ENCODE results near the gene CHRNB1. TPM values are rescaled to one million over a fixed set of nuclear protein-coding genes. Genes with fewer than 3 reads are reported as not detected.

The CHRNB1 gene
- total RNA-seq, 1 donor from 2014 or later: 7.5 TPM

DNA sequence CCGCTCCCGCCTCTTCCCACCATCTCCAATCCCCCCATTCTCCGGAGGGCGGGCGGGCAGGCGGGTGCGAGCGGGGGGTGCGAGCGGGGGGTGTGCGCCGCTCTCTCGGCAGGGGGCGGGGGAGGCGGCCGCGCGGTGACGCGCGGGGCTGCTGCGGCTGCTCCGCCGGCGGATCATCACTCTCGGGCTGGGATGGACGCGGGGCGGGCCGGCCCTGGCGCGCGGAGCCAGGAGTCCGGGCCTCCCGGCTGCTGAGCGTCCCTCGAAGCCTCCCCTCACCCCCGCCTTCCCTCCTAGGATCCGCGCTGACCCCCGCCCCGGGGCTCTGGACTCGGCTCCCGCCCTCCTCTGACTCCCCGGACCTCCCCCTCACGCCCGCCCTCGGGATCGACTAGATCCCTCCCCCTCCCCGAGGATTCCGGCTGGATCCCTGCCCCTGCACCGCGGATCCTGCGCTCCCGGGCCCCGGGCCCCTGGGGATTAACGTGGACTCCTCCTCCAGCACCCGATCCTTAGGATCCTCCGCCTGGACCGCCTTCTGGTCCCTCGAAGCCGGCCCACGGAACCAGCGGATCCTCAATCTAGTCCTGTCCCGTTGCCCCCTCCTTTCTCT, 40.0 kb upstream of the CHRNB1 start:
- no peak for TF ChIP-seq EZH2 (IDR thresholded peaks at IDR 0.05)
- TF ChIP-seq, protein P1, sequence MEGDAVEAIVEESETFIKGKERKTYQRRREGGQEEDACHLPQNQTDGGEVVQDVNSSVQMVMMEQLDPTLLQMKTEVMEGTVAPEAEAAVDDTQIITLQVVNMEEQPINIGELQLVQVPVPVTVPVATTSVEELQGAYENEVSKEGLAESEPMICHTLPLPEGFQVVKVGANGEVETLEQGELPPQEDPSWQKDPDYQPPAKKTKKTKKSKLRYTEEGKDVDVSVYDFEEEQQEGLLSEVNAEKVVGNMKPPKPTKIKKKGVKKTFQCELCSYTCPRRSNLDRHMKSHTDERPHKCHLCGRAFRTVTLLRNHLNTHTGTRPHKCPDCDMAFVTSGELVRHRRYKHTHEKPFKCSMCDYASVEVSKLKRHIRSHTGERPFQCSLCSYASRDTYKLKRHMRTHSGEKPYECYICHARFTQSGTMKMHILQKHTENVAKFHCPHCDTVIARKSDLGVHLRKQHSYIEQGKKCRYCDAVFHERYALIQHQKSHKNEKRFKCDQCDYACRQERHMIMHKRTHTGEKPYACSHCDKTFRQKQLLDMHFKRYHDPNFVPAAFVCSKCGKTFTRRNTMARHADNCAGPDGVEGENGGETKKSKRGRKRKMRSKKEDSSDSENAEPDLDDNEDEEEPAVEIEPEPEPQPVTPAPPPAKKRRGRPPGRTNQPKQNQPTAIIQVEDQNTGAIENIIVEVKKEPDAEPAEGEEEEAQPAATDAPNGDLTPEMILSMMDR (IDR thresholded peaks at IDR 0.05): no peak
- no peak for TF ChIP-seq EZH2phosphoT487 (IDR thresholded peaks at IDR 0.05)
- H4K20me1 ChIP-seq (ENCODE audit: low read depth): peaks cover 41% of the 10 kb centered on the region
- peaks cover 16% of the 10 kb centered on the region for H3K27me3 Mint-ChIP-seq (ENCODE audit: insufficient read depth, low read depth)
- H2AFZ ChIP-seq (replicated peaks): no peak overlapping the region
- H3K4me3 ChIP-seq: peak overlapping the region; percentile 97
- H3K9me3 ChIP-seq (ENCODE audit: low read depth): no peaks in the 10 kb centered on the region
- H3F3A ChIP-seq (ENCODE audit: low read depth): peaks cover 44% of the 10 kb centered on the region
- H3K4me1 ChIP-seq: peaks cover 19% of the 10 kb centered on the region
- H3K36me3 Mint-ChIP-seq: peaks cover 13% of the 10 kb centered on the region
- H3K9me3 Mint-ChIP-seq: no peaks in the 10 kb centered on the region
- peak; percentile 90 for DNase-seq (ENCODE audit: low spot score)
- peak overlapping the region; percentile 100 for H3K4me2 ChIP-seq
- H3K79me2 ChIP-seq (ENCODE audit: low read depth): peaks cover 46% of the 10 kb centered on the region
- no peaks in the 10 kb centered on the region for H3K36me3 ChIP-seq
- H3K27ac Mint-ChIP-seq: peak overlapping the region; percentile 50
- peak overlapping the region; percentile 96 for H3K4me3 Mint-ChIP-seq
- peak overlapping the region; percentile 58 for H3K27ac ChIP-seq
- peaks cover 38% of the 10 kb centered on the region for H3K4me1 Mint-ChIP-seq
- peak overlapping the region; percentile 81 for H3K9ac ChIP-seq
- H3K27me3 ChIP-seq: no peaks in the 10 kb centered on the region

DNA sequence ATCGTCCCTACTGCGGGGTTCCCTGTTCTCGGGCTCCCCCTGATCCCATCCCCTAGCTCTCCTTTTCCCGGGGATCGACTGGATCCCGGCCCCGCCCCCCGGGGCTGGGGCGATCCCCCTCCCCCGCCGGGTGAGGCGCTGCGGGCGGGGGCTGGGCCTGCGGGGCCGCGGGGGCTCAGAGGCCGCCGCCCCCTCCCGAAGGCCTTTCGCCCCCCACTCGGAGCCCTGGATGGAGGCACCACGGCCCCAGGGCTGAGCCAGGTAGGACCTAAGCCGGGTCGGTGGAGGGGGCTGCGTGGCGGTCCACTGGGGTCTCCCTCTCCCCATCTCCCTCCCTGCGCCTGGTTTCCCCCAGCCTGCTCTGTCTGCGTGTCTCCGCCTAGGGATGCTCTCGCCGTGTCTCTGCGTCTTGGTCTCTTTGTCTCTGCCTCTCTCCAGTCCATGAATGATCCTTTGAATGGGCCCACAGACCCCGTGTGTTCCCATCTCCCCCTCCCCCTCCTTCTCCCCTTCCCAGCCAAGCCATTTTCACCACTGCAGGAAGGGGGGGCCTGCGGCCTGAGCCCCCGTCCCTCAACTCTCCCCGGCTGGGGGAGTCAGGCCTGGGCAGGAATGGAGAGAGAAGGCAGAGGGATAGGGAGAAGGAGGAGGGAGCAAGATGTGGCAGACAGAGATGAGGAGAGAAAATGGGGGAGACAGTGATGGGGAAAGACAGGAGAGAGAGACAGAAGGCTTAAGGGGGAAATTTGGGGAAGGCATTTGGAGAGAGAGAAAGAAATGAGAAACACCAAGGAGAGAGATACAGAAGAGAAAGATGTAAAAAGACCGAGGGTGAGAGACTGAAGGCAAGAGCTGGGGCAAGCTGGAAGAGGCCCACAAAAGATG, 39.3 kb upstream of the CHRNB1 start:
- peak overlapping the region; percentile 81 for H3K9ac ChIP-seq
- peak overlapping the region; percentile 95 for H3K4me3 Mint-ChIP-seq
- H3K79me2 ChIP-seq (ENCODE audit: low read depth): peaks cover 46% of the 10 kb centered on the region
- H3K4me2 ChIP-seq: peak overlapping the region; percentile 100
- H3K27ac Mint-ChIP-seq: peak overlapping the region; percentile 50
- H3K4me3 ChIP-seq: peak overlapping the region; percentile 97
- peaks cover 43% of the 10 kb centered on the region for H4K20me1 ChIP-seq (ENCODE audit: low read depth)
- DNase-seq (ENCODE audit: low spot score): peak; percentile 70
- H3K4me1 ChIP-seq: peaks cover 19% of the 10 kb centered on the region
- H3K36me3 ChIP-seq: no peaks in the 10 kb centered on the region
- H3K27me3 ChIP-seq: no peaks in the 10 kb centered on the region
- H3K27me3 Mint-ChIP-seq (ENCODE audit: insufficient read depth, low read depth): peaks cover 16% of the 10 kb centered on the region
- no peaks in the 10 kb centered on the region for H3K9me3 Mint-ChIP-seq
- peak overlapping the region; percentile 58 for H3K27ac ChIP-seq
- TF ChIP-seq EZH2 (IDR thresholded peaks at IDR 0.05) (no peak), EZH2phosphoT487 (IDR thresholded peaks at IDR 0.05) (no peak)
- TF ChIP-seq, protein P1 (IDR thresholded peaks at IDR 0.05): no peak
- H2AFZ ChIP-seq (replicated peaks): no peak overlapping the region
- H3F3A ChIP-seq (ENCODE audit: low read depth): peaks cover 43% of the 10 kb centered on the region
- peaks cover 43% of the 10 kb centered on the region for H3K4me1 Mint-ChIP-seq
- H3K9me3 ChIP-seq (ENCODE audit: low read depth): no peaks in the 10 kb centered on the region
- peaks cover 21% of the 10 kb centered on the region for H3K36me3 Mint-ChIP-seq

DNA sequence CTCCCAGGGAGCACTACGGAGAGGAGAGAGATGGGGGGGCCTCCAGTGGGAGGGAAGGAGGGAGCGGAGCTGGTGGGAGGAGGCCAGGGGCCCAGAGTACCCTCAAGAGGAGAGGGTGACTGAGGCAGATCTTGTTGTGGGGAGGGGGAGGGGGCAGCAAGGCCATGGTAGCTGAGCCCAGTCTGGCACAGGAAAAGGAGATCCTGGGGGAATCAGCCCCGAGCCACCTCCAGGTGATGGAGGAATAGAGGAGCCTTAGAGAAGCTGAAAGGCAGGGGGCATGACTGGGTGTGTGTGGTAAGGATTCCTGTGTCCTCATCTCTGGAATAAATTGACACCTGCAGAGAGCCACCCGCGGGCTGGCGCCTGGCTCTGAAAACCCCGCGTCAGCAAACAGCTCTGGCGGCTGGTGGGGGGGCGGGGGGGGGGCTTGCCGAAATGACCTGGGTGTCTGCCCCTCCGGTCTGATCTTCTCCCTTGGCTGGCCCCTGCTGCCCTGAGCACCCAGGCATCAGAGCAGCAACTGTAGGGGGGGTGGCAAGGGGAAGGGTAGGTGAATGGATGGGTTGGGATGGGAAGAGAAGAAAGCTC, 38.5 kb upstream of the CHRNB1 start:
- TF ChIP-seq EZH2phosphoT487 (IDR thresholded peaks at IDR 0.05) (no peak), EZH2 (IDR thresholded peaks at IDR 0.05) (no peak)
- TF ChIP-seq, protein P1 (IDR thresholded peaks at IDR 0.05): no peak
- Histone ChIP-seq H3K27me3 (no peaks in the 10 kb centered on the region), H2AFZ (replicated peaks) (no peak overlapping the region), H3F3A (ENCODE audit: low read depth) (peaks cover 43% of the 10 kb centered on the region), H3K4me1 (peaks cover 19% of the 10 kb centered on the region), H4K20me1 (ENCODE audit: low read depth) (peaks cover 49% of the 10 kb centered on the region), H3K36me3 (no peaks in the 10 kb centered on the region), H3K79me2 (ENCODE audit: low read depth) (peaks cover 46% of the 10 kb centered on the region), H3K4me3 (peak overlapping the region; percentile 97), H3K4me2 (peak overlapping the region; percentile 100), H3K9ac (peak overlapping the region; percentile 81), H3K27ac (no peak overlapping the region), H3K9me3 (ENCODE audit: low read depth) (no peaks in the 10 kb centered on the region)
- Mint-ChIP-seq H3K27me3 (ENCODE audit: insufficient read depth, low read depth) (peaks cover 13% of the 10 kb centered on the region), H3K4me3 (peak overlapping the region; percentile 93), H3K36me3 (peaks cover 22% of the 10 kb centered on the region), H3K4me1 (peaks cover 43% of the 10 kb centered on the region), H3K27ac (peak overlapping the region; percentile 6), H3K9me3 (no peaks in the 10 kb centered on the region)
- DNase-seq (ENCODE audit: low spot score): peak; percentile 39
